Activated T-helper 1 cell treated with anti-CD3 and anti-CD28 coated beads, Interleukin-12 subunit alpha, Interleukin-12 subunit beta, Interleukin-2, Interleukin-4 antibody, amounts not matched to agents 30 ng/mL and 10 ng/mL and 1 ng/mL, durations not matched to agents 14 hours and 24 hours and 36 hours (primary cell): ENCODE measurements around the gene SBSN. TPM values are rescaled to one million over a fixed set of nuclear protein-coding genes. Genes with fewer than 3 reads are reported as not detected.

Source experiments
- DNase-seq: peaks from one replicate; pipeline ENCODE4 v3.0.0; 2021; ENCODE audit warnings: low spot score
- H3K27ac Mint-ChIP-seq: one replicate; pipeline ENCODE4 v1.8.0; 2021; ENCODE audit warnings: mild to moderate bottlenecking, mixed read lengths
- H3K27me3 Mint-ChIP-seq: one replicate; pipeline ENCODE4 v1.8.0; 2022; ENCODE audit warnings: mild to moderate bottlenecking, moderate library complexity, mixed read lengths; ENCODE audit not compliant: insufficient read depth
- H3K36me3 Mint-ChIP-seq: one replicate; pipeline ENCODE4 v1.8.0; 2021; ENCODE audit warnings: low read depth, mixed read lengths
- H3K4me1 Mint-ChIP-seq: one replicate; pipeline ENCODE4 v1.8.0; 2021; ENCODE audit warnings: low read depth, mixed read lengths
- H3K4me3 Mint-ChIP-seq: one replicate; pipeline ENCODE4 v1.8.0; 2021; ENCODE audit warnings: mild to moderate bottlenecking, moderate library complexity, mixed read lengths
- H3K9me3 Mint-ChIP-seq: one replicate; pipeline ENCODE4 v1.8.0; 2021; ENCODE audit warnings: mixed read lengths
- intact Hi-C: fragments of 100-400 bp; cut with micrococcal nuclease; formaldehyde crosslinking; loops from one replicate; pipeline ENCODE4 v1.15.1; 2024
- total RNA-seq: library from RNA; stranded (reverse); gene quantifications from 2 replicates; pipeline ENCODE4 v1.2.3, GENCODE V29; 2022

The SBSN gene
- total RNA-seq, 1 donor from 2014 or later: not detected

DNA sequence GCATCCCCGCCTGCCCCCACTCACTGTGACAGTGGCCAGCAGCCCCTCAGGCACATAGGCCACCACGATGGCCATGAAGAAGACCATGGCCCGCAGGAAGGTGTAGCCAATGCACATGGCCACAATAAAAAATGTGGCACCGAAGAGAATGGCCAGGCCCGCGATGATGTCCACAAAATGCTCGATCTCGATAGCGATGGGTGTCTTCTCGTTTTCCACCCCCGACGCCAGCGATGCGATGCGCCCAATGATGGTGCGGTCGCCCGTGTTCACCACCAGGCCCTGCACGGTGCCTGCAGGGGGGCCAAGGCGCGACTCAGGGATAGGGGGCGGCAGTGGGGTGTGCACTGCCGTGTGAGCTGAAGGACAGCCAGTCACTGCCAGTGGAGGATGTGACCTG lies 31.7 kb upstream of the SBSN start:
- no peak overlapping the region for H3K27ac Mint-ChIP-seq
- no peak overlapping the region for H3K4me3 Mint-ChIP-seq
- DNase-seq: no peak
- intact Hi-C loops: no loop called here
- H3K36me3 Mint-ChIP-seq: no peaks in the 10 kb centered on the region
- peaks cover 29% of the 10 kb centered on the region for H3K27me3 Mint-ChIP-seq
- H3K4me1 Mint-ChIP-seq: no peaks in the 10 kb centered on the region
- H3K9me3 Mint-ChIP-seq: no peaks in the 10 kb centered on the region

DNA sequence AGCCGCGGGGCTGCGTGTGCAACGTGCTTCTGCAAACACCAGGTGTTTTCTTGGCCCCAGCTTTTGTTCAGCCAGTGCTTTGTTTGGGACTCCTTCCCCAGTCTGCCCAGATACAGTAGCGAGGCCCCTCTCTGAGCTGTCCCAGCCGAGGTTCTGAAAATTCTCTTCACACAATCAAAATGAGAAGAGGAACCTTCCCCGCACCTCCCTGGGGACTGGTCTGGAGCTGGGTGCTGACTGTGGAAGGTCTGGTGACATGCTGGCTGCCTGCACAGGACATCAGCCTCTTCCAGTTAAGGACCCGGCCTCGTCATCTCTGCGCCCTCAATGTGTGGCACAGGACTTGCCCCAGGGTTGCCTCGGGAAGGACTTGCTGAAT lies 31.2 kb upstream of the SBSN start:
- DNase-seq: no peak
- no peaks in the 10 kb centered on the region for H3K36me3 Mint-ChIP-seq
- H3K4me1 Mint-ChIP-seq: no peaks in the 10 kb centered on the region
- H3K27me3 Mint-ChIP-seq: peaks cover 27% of the 10 kb centered on the region
- no peak overlapping the region for H3K4me3 Mint-ChIP-seq
- H3K9me3 Mint-ChIP-seq: no peaks in the 10 kb centered on the region
- no peak overlapping the region for H3K27ac Mint-ChIP-seq
- intact Hi-C loops: no loop called here

DNA sequence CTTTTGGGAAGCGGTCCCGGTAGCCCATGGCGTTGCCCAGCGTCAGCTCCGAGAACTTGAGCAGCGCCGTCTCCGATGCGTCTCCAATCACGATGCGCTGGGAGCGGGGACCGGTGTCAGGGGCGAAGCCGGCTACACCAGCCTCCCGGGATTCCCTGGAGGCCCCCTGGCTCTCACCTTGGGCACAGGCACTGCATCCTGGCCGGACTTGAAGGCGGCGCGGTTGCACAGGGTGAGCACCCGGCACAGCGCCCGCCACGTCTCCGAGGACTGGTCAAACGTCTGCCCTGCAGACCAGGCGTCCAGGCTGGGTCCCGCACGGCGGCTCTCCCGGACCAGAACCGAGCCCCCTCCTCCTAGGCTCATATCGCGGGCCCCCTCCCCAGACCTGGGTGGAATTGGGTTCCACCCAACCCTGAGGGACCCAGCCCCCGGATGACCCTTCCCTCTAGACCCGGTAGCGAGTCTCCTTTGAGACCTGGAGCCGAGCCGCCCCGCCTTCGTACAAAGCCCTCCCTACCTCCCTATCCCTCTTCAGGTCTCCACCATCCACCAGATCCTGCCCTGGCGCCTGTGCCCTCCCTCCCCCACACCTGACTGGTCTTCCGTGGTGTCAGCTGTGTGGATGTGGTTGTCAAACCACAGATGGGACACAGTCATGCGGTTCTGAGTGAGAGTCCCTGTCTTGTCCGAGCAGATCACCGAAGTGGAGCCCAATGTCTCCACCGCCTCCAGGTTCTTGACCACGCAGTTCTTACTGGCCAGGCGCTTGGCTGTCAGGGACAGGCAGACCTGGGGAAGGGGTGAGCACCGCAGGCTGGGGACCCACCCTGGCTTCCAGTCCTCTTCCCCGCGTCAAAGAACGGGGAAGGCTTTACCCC lies 30.5 kb upstream of the SBSN start:
- H3K36me3 Mint-ChIP-seq: no peaks in the 10 kb centered on the region
- no peak overlapping the region for H3K4me3 Mint-ChIP-seq
- peaks cover 26% of the 10 kb centered on the region for H3K27me3 Mint-ChIP-seq
- intact Hi-C loops: no loop called here
- no peaks in the 10 kb centered on the region for H3K4me1 Mint-ChIP-seq
- no peak overlapping the region for H3K27ac Mint-ChIP-seq
- no peaks in the 10 kb centered on the region for H3K9me3 Mint-ChIP-seq
- DNase-seq: no peak

DNA sequence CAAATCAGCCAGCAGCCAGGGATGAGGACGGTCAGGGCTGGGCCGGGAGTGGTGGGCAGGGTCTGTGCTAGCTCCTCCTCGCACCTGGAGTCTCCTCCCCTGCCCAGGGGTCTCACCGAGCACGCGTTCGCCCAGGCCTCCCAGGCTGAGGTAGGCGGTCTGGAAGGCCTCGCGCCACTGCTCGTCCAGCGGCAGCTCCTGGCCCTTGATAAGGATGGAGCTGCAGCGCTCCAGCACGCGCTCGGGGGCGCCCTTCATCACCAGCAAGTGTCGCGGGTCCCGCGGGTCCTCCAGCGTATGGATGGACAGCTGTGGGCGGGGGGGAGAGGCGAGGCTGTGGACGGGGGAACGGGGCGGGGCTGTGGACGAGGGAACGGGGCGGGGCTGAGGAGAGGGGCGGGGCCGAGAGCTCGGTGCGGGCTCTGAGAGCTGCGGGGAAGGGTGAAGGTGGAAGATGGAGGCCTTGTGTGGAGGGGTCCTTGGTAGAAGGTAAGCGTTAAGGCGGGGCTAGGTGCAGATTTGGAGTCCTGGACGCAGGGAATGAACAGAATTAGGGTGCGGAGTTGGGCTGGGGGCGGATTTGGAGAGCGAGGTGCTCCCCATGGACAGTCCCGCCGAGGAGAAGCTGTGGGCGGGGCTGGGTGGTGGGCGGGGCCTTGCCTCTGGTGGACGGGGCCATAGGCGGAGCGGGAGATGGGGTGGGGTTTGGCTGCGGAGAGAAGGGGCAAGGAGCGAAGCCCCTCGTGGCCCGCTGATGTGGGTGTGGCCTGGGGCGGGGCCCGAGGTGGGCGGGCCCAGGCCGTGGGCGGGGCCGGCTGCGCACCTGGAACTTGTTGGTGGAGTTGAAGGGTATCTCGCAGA lies 29.7 kb upstream of the SBSN start:
- DNase-seq: peak; percentile 21
- peak overlapping the region; percentile 76 for H3K4me3 Mint-ChIP-seq
- no peak overlapping the region for H3K27ac Mint-ChIP-seq
- intact Hi-C loops: loop anchor here (1.0 kb wide), 1 partner anchor 8 kb away; no protein-coding TSS in a partner anchor
- peaks cover 26% of the 10 kb centered on the region for H3K27me3 Mint-ChIP-seq
- no peaks in the 10 kb centered on the region for H3K4me1 Mint-ChIP-seq
- H3K9me3 Mint-ChIP-seq: no peaks in the 10 kb centered on the region
- H3K36me3 Mint-ChIP-seq: no peaks in the 10 kb centered on the region

DNA sequence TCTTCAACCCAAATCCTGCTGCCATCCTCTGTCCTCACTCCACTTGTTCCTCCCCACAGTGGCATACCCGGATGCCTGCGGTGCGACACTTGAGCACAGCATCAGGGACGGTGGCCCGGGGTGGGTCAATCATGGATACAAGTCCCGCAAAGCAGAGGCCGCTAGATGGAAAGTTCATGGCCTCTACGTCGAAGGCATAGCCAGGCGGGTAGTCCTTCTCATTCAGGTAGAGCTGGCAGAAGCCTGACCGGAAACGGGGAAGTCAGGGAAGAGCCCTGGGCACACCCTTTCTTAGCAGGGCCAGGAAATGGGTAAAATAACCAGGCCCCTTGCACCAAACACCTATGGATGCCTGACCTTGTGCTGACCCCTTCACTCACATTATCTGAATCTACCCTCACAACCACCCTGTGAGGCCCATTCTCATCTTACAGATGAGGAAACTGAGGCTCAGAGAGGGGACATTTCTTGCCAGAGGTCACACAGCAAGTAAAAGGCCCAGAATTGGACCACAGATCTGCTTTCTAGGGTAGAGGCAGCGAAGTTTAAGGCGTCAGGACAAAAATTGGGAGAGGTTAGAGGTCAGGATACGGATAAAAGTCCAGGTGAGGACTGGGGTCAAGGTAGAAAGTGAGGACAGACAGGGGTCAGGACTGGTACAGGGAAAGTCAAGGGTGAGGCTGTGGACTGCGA lies 28.9 kb upstream of the SBSN start:
- Mint-ChIP-seq H3K36me3 (no peaks in the 10 kb centered on the region), H3K27me3 (peaks cover 26% of the 10 kb centered on the region), H3K27ac (no peak overlapping the region), H3K9me3 (no peaks in the 10 kb centered on the region), H3K4me3 (peak overlapping the region; percentile 75), H3K4me1 (no peaks in the 10 kb centered on the region)
- intact Hi-C loops: loop anchor here (1.0 kb wide), 1 partner anchor 8 kb away; no protein-coding TSS in a partner anchor
- DNase-seq: no peak

DNA sequence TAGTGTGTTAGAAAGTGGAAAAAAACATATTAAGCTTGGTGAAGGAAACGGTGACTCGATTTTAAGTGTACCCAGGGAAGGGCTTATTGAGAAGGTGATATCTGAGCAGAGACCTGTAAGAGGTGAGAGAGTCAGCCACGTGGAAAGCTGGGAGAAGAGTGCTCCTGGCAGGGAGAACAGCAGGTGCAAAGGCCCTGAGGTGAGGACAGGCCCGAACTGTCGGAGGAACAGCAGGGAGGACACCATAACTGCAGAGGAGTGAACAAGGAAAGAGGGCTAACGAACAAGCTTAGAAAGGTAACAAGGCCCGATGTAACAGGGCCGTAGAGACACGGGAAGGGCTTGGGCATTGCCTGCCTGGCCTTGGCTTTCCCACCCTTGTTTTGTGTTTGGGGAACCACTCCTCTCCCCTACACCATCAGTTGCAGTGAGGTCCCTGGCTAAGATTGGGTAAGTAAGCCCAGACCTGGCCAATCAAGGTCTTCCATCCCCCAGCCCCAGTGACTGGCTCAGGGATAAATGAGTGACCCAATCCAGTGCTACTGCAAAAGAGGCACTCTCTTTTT lies 28.0 kb upstream of the SBSN start:
- Mint-ChIP-seq H3K27me3 (peaks cover 26% of the 10 kb centered on the region), H3K4me3 (peak overlapping the region; percentile 12), H3K9me3 (no peaks in the 10 kb centered on the region), H3K4me1 (no peaks in the 10 kb centered on the region), H3K27ac (peak overlapping the region; percentile 4), H3K36me3 (no peaks in the 10 kb centered on the region)
- intact Hi-C loops: no loop called here
- DNase-seq: no peak

DNA sequence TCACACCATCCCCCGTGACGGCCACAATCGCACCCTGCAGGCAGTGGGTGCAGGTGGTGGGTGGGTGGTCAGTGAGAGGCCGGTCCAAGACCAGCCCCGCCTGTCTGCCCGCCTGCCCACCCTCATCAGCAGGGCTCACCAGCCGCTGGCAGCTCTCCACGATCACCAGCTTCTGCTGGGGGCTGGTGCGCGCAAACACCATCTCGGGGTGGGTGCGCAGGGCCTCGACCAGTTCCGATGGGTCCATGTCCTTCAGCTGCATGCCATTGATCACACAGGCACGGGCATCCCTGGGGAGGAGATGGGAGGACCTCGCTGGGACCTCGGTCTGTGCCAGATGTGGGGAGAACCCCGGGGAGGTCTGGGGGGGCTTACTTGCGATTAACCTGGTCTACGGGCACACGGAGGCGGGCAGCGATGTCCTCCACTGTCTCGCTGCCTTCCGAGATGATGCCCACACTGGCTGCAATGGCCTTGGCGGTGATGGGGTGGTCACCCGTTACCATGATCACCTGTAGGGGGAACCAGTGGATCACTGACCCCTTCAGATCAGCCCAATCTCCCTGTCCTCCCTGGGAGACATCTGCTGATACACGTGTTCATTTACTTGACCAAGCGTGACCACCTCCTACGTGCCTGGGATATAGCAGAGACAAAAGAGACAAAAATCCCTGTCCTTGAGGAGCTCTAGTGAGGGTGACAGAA lies 27.3 kb upstream of the SBSN start:
- no peaks in the 10 kb centered on the region for H3K4me1 Mint-ChIP-seq
- intact Hi-C loops: no loop called here
- H3K36me3 Mint-ChIP-seq: no peaks in the 10 kb centered on the region
- no peak overlapping the region for H3K4me3 Mint-ChIP-seq
- H3K9me3 Mint-ChIP-seq: no peaks in the 10 kb centered on the region
- DNase-seq: no peak
- peak overlapping the region; percentile 4 for H3K27ac Mint-ChIP-seq
- peaks cover 26% of the 10 kb centered on the region for H3K27me3 Mint-ChIP-seq

DNA sequence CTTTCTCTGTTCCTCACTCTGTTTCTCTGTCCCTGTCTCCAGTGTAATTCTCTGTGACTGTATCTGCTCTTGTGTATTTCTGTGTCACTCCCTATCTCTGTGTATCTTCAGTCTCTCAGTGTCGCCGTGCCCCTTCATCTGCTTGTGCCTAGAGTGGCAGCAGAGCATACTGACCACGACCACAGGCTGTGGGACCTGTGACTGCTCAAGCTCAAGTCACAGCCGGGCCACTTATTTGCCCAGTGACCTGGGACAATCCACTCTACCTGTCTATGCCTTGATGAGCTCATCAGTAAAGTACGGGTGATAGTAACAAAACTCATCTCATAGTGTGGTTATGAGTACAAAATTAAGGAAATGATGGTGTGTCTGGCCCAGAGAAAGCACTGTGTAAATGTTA lies 26.0 kb upstream of the SBSN start:
- H3K9me3 Mint-ChIP-seq: no peaks in the 10 kb centered on the region
- H3K36me3 Mint-ChIP-seq: peaks cover 3% of the 10 kb centered on the region
- peaks cover 4% of the 10 kb centered on the region for H3K4me1 Mint-ChIP-seq
- no peak overlapping the region for H3K27ac Mint-ChIP-seq
- H3K4me3 Mint-ChIP-seq: no peak overlapping the region
- DNase-seq: no peak
- intact Hi-C loops: no loop called here
- H3K27me3 Mint-ChIP-seq: peaks cover 19% of the 10 kb centered on the region

DNA sequence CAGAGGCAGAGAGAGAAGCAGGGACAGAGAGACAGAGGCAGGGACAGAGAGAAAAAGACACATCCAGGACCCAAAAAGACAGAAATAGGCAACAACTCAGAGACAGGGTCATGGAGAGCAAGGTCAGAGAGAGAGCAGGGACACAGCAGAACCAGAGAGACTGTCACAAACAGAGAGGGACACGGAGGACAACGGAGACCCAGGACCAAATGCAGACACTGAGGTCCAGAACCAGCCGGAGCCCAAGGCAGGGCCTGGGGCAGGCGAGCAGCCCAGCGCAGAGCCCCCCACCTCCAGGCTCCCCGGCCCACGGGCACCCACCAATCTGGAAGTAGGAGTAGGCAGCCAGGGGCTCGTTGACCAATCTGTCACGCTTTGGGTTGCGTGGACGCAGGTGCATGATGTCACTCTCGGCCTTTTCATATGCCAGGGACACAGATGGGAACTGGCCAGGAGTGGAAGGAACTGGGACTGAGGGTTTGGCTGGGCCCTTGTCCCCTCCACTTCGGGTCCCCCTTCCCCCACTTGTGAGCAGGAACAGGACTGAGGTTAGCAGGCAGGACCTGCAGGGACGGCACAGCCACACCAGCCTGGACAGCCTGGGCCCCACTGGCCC lies 25.4 kb upstream of the SBSN start:
- Mint-ChIP-seq H3K9me3 (no peaks in the 10 kb centered on the region), H3K4me1 (peaks cover 7% of the 10 kb centered on the region), H3K4me3 (no peak overlapping the region), H3K27ac (no peak overlapping the region), H3K36me3 (peaks cover 5% of the 10 kb centered on the region), H3K27me3 (peaks cover 14% of the 10 kb centered on the region)
- intact Hi-C loops: no loop called here
- DNase-seq: no peak

DNA sequence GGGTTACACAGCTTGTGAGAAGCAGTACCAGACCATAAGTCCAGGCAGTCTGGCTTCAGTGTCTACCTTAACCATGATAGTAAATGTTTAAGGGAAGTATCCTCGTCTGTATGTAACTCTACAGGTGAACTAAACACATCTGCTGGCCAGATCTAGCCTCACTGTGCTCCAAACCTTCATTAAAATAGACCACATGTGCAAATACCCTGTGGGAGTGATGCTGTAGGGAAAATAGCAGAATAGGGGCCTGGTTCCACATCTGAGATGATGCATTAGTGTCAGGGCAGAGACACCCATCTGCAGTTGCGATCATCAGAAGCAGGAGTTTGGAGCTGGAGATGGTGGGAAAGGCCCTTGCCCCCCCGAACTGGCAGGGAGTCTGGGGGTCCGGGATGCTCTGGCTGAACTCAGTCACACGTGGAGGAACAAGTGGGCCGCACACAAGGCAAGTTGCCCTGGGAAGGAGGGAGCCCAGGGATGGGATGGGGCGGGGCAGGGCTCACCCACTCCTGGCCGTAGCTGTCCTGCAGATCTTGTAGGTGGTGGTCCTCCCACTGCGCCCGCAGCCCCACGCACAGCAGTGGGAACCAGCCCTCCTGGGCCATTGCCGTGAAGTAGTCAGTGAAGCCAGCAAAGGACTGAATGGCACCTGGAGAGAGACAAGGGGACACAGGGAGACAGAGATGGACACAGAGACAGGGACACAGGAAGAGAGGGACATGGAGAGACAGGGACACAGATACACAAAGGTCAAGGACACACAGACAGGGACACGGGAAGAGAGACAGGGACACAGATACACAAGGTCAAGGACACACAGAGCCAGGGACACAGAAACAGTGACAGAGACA lies 24.6 kb upstream of the SBSN start:
- Mint-ChIP-seq H3K36me3 (peaks cover 7% of the 10 kb centered on the region), H3K4me1 (peaks cover 7% of the 10 kb centered on the region), H3K4me3 (no peak overlapping the region), H3K27me3 (peaks cover 14% of the 10 kb centered on the region), H3K27ac (no peak overlapping the region), H3K9me3 (no peaks in the 10 kb centered on the region)
- no peak for DNase-seq
- intact Hi-C loops: no loop called here

DNA sequence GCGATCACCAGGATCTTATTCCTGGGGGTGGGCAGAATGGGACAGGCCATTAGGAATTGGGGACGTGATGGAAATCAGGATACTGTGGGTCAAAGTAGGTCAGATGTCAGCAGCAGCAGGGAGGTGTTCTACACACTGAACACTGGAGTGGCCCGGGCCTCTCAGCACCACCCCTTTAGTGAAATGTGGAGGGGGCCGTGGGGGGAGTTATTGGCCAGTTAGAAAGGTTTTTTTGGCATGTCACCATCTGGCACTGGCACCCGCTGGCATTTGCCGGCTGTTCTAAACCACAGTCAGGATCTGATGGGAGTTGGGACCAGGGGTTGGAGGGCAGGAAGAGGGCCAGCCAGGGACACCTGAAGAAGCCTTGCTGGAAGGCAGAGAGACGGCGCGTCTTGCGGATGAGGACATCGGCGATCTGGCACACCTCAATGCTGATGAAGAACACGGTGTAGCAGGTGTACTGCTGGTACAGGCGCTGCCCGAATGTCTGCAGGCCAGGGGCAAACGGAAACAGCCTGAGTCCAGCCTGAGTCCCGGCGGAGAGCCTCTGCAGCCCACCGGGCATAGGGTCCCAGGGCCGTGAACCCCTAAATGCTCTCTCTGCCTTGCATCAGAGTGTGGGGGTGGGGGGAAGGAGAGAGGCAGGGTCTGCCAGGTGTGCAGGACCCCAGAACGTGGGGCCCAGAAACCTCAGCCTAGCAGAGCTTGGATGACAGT lies 23.1 kb upstream of the SBSN start:
- peaks cover 12% of the 10 kb centered on the region for H3K36me3 Mint-ChIP-seq
- DNase-seq: no peak
- no peak overlapping the region for H3K27ac Mint-ChIP-seq
- H3K4me3 Mint-ChIP-seq: no peak overlapping the region
- H3K27me3 Mint-ChIP-seq: peaks cover 9% of the 10 kb centered on the region
- H3K4me1 Mint-ChIP-seq: peaks cover 20% of the 10 kb centered on the region
- intact Hi-C loops: no loop called here
- no peaks in the 10 kb centered on the region for H3K9me3 Mint-ChIP-seq
